ENCODE data around the gene RANBP3. TPM values are rescaled to one million over a fixed set of nuclear protein-coding genes. Genes with fewer than 3 reads are reported as not detected.

The RANBP3 gene
- total and polyA plus RNA-seq, 2 experiments from 2014 or later: 40.2 to 98.3 TPM

- Histone ChIP-seq H4K20me1 (replicated peaks; ENCODE audit: insufficient read depth) (no peaks in the 10 kb centered on the region; the same call in 1 of the 2 replicates), H3F3A (replicated peaks; ENCODE audit: low read depth) (no peaks in the 10 kb centered on the region), H3K4me1 (ENCODE audit: insufficient read depth) (no peaks in the 10 kb centered on the region), H3K27me3 (ENCODE audit: insufficient read depth) (no peaks in the 10 kb centered on the region), H3K79me2 (replicated peaks; ENCODE audit: insufficient read depth) (no peaks in the 10 kb centered on the region), H3K4me2 (no peak overlapping the region), H3K9me2 (ENCODE audit: insufficient read depth) (no peaks in the 10 kb centered on the region), H3K36me3 (ENCODE audit: insufficient read depth) (no peaks in the 10 kb centered on the region), H2AFZ (no peak overlapping the region), H3K4me3 (no peak overlapping the region), H3K27ac (ENCODE audit: low read depth) (no peak overlapping the region)
- no peak for ATAC-seq
- no peaks in the 10 kb centered on the region for H3K9me3 Mint-ChIP-seq
- H3K27ac Mint-ChIP-seq: no peak overlapping the region
- no peak overlapping the region for H3K4me3 Mint-ChIP-seq
- H3K27me3 Mint-ChIP-seq (ENCODE audit: insufficient read depth, low read depth, poor library complexity): peaks cover 8% of the 10 kb centered on the region
- no peaks in the 10 kb centered on the region for H3K4me1 Mint-ChIP-seq
- H3K36me3 Mint-ChIP-seq (ENCODE audit: low read depth): no peaks in the 10 kb centered on the region
- TF ChIP-seq STAT1 (IDR thresholded peaks at IDR 0.05; ENCODE audit: unreplicated experiment) (no peak), JUNB (IDR thresholded peaks at IDR 0.05; ENCODE audit: unreplicated experiment) (no peak), ZNF114 (CRISPR knock-in tag; IDR thresholded peaks at IDR 0.05) (no peak), ZNF462 (CRISPR knock-in tag; IDR thresholded peaks at IDR 0.05) (no peak), NANOG (IDR thresholded peaks at IDR 0.05; ENCODE audit: borderline replicate concordance) (no peak), POLR2AphosphoS5 (IDR thresholded peaks at IDR 0.05; ENCODE audit: low read depth) (no peak), EZH2phosphoT487 (IDR thresholded peaks at IDR 0.05; ENCODE audit: unreplicated experiment) (no peak), REST (IDR thresholded peaks at IDR 0.05; ENCODE audit: unreplicated experiment) (no peak), ZNF331 (CRISPR knock-in tag; IDR thresholded peaks at IDR 0.05; ENCODE audit: low read depth) (no peak), CREB1 (CRISPR knock-in tag; IDR thresholded peaks at IDR 0.05; ENCODE audit: low read depth) (no peak), EZH2 (IDR thresholded peaks at IDR 0.05; ENCODE audit: low read depth, unreplicated experiment) (no peak)
- TF ChIP-seq, protein P1, sequence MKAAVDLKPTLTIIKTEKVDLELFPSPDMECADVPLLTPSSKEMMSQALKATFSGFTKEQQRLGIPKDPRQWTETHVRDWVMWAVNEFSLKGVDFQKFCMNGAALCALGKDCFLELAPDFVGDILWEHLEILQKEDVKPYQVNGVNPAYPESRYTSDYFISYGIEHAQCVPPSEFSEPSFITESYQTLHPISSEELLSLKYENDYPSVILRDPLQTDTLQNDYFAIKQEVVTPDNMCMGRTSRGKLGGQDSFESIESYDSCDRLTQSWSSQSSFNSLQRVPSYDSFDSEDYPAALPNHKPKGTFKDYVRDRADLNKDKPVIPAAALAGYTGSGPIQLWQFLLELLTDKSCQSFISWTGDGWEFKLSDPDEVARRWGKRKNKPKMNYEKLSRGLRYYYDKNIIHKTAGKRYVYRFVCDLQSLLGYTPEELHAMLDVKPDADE (IDR thresholded peaks at IDR 0.05): no peak
- TF ChIP-seq, protein P2, sequence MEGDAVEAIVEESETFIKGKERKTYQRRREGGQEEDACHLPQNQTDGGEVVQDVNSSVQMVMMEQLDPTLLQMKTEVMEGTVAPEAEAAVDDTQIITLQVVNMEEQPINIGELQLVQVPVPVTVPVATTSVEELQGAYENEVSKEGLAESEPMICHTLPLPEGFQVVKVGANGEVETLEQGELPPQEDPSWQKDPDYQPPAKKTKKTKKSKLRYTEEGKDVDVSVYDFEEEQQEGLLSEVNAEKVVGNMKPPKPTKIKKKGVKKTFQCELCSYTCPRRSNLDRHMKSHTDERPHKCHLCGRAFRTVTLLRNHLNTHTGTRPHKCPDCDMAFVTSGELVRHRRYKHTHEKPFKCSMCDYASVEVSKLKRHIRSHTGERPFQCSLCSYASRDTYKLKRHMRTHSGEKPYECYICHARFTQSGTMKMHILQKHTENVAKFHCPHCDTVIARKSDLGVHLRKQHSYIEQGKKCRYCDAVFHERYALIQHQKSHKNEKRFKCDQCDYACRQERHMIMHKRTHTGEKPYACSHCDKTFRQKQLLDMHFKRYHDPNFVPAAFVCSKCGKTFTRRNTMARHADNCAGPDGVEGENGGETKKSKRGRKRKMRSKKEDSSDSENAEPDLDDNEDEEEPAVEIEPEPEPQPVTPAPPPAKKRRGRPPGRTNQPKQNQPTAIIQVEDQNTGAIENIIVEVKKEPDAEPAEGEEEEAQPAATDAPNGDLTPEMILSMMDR (conservative IDR thresholded peaks at IDR 0.05; ENCODE audit: low read depth in 2 of 2): no peak
- no peak for DNase-seq (ENCODE audit: low spot score)
These were observed 69.0 kb downstream of the RANBP3 start for GRCh38 chr19:5908773-5909442.
